ENCODE measurements around the gene ME2.
"Not testable (repeated sequence)": the region's sequence is repeated elsewhere in the genome, so short reads cannot be mapped to it uniquely, and the experiment has no call there.

The ME2 gene

DNA sequence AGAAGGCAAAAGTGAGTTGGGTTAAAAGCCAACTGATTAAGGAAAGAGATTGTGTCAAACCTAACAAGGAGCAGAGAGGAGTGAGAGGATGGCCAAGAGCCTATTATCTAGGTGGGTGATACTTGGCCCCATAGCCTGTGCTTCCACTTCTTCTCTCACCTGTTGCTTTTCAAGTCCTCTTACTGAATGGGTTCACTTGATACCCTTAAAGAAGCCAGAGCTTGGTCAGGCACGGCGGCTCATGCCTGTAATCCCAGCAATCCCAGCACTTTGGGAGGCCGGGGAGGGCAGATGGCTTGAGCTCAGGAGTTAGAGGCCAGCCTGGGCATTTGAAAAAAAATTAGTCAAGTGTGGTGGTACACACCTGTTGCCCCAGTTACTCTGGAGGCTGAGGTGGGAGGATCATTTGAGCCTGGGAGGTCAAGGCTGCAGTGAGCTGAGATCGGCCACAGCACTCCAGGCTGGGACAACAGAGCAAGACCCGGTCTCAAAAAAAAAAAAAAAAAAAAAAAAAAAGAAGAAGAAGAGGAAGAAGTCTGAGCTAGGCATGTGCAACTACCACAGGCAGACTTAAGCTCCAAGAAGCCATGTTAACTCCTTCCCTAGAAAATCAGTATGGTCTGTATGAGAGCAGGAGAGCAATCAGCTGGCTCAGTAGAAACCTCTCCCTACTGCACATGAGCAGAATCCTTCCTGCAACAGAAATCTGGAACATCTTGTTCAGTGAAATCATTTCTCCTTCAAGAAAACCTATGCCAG lies 28.4 kb upstream of the ME2 start:
- TF ChIP-seq POLR2A (IDR thresholded peaks at IDR 0.05; ENCODE audit: low read length) = no peak
- TF ChIP-seq GATA1 (IDR thresholded peaks at IDR 0.05; ENCODE audit: low read depth, low read length) = no peak
- DNase-seq = no peak

DNA sequence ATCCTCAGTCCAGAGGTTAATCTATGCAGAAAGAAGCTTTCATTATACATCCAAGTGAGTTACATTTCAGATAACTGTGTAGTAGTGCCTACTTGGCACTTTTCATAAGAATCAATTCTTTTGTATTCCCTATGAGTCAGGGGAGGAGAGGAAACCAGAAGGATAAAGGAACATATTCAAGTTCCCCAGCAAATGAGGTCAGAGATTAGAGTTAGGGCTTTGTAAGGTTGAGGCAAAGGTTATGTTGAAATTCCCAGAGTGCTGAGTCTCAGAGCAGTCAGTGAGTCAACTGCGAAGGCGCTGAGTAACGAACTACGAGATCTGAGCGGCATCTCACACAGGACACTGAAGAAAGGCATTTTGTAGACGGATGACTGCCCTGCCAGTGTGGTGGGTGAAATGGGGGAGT lies 25.1 kb upstream of the ME2 start:
- TF ChIP-seq GATA1 (IDR thresholded peaks at IDR 0.05; ENCODE audit: low read depth, low read length) (no peak), POLR2A (IDR thresholded peaks at IDR 0.05; ENCODE audit: low read length) (no peak)
- DNase-seq = no peak

DNA sequence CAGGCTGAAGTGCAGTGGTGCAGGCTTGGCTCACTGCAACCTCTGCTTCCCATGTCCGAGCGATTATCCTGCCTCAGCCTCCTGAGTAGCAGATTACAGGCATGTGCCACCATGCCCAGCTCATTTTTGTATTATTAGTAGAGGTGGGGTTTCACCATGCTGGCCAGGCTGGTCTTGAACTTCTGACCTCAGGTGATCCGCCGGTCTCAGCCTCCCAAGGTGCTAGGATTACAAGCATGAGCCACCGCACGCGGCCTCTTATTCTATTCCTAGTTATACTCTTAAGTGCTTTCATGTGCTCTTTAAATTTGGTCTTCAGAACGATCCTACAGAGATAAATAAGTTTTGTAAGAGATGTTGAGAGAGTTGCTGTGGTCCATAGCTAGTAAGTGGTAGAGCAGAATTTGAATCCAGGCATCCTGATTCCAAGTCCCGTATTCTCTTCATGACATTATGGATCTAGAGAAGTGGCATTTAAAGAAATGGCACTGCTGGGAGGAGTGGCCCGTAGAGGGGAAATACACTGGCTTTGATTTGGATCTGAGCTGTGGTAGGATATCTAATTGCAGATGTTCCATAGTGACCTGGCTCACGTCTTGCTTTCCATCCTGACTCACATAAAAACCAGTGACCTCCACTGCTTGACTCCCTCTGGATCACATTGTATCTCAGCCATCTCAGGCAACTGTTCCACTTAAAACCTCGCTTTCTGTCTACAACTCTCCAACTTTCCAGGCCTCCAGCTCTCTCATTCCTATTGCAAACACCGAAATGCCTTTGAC lies 22.8 kb upstream of the ME2 start:
- no peak for TF ChIP-seq GATA1 (IDR thresholded peaks at IDR 0.05; ENCODE audit: low read depth, low read length)
- TF ChIP-seq POLR2A (IDR thresholded peaks at IDR 0.05; ENCODE audit: low read length) = no peak
- DNase-seq = no peak

DNA sequence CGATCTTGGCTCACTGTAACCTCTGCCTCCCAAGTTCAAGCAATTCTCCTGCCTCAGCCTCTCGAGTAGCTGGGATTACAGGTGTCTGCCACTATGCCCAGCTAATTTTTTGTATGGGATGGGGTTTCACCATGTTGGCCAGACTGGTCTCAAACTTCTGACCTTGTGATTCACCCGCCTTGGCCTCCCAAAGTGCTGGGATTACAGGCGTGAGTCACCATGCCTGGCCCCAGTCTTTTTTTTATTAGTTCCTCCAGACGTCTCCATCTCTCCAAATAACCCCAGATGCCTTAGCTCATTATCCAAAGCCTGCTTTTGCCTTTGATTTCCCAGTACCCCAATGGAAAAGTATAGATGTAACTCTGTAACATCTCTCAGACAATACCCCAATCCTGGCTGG lies 21.8 kb upstream of the ME2 start:
- DNase-seq = not testable (repeated sequence)

DNA sequence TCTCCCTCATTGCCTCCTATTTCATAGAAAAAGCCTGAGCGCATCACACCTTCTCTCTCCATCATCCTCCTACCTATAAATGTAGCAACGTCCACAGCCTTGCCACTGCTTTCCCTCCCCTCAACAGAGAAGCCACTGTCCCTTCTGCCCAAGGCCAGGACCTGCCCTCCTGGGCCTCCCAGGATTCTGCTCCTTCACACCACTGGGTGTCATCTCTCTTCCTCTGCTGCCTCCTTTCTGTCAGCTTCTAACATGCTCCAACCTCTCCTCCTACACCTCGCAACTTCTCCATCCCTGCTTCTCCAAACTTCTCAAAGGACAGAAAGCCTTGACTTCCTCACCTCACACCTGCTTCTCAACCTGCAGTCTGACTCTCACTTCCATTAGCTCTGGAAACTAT lies 21.2 kb upstream of the ME2 start:
- no peak for TF ChIP-seq GATA1 (IDR thresholded peaks at IDR 0.05; ENCODE audit: low read depth, low read length)
- no peak for TF ChIP-seq POLR2A (IDR thresholded peaks at IDR 0.05; ENCODE audit: low read length)
- DNase-seq = no peak

DNA sequence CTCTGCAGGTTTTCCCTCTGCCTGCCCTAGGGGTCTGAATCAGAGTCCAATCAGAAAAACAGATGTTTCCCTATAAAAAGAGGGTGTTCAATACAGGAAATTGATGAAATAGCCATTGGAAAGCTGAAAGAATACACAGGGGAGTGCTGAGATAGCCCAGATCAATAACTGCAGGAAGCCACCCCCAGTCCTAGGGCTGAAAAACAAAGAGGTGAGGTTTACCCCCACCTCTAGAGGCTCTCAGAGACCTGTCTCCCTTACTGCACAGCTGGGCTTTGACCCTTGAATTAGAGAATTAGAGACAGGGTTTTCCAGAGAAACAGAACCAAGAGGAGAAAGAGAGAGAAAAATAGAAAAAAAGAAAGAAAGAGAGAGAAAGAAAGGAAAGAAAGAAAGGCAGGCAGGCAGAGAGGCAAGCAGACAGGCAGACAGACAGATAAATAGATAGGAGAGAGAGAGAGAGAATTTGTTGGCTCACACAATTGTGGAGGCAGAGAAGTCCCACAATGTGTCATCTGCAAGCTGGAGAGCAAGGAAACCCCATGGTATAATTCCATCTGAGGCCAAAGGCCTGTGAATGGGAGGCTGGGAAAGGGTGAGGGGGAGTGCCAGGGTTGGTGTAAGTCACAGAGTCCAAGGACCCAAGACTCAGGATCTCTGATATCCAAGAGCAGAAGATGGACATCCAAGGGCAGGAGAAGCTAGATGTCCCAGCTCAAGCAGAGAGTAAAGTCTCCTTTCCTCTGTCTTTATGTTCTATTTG lies 18.9 kb upstream of the ME2 start:
- TF ChIP-seq POLR2A (IDR thresholded peaks at IDR 0.05; ENCODE audit: low read length) (no peak), GATA1 (IDR thresholded peaks at IDR 0.05; ENCODE audit: low read depth, low read length) (no peak)
- no peak for DNase-seq

DNA sequence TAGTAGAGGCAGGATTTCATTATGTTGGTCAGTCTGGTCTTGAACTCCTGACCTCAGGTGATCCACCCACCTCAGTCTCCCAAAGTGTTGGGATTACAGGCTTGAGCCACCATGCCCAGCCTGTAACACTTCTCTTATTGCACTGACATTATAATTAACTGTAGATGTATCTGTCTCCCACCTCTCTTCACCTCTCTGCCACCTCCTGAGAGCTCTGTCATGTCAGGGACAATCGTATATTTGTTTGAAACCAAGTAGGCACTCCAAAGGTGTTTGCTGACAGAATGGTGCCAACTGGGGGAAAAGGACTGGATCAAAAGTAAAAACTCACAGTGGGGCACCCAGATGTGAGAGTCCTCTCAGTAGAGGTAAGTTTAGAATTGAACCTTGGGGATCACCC lies 17.3 kb upstream of the ME2 start:
- no peak for DNase-seq
- no peak for TF ChIP-seq GATA1 (IDR thresholded peaks at IDR 0.05; ENCODE audit: low read depth, low read length)
- no peak for TF ChIP-seq POLR2A (IDR thresholded peaks at IDR 0.05; ENCODE audit: low read length)

DNA sequence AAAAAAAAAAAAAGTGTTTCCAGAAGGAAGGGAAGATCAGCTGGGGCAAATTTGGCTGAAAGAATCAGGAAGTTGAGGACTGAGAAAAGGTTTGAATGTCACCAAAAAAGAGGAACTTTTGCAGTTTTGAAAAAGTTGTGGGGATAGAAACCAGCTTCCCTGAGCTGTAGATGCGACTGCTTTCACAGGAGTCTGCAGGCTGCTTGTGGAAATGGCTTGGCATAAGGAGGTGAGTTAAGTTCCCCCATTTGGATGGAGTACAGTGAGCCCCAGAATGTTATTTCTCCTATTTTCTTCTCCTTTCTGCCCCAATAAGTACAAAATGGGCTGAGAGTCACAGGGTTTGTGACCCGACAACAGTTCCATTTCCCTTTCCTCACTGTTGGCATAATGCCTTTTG lies 16.5 kb upstream of the ME2 start:
- no peak for TF ChIP-seq POLR2A (IDR thresholded peaks at IDR 0.05; ENCODE audit: low read length)
- TF ChIP-seq GATA1 (IDR thresholded peaks at IDR 0.05; ENCODE audit: low read depth, low read length) = no peak
- DNase-seq = no peak

DNA sequence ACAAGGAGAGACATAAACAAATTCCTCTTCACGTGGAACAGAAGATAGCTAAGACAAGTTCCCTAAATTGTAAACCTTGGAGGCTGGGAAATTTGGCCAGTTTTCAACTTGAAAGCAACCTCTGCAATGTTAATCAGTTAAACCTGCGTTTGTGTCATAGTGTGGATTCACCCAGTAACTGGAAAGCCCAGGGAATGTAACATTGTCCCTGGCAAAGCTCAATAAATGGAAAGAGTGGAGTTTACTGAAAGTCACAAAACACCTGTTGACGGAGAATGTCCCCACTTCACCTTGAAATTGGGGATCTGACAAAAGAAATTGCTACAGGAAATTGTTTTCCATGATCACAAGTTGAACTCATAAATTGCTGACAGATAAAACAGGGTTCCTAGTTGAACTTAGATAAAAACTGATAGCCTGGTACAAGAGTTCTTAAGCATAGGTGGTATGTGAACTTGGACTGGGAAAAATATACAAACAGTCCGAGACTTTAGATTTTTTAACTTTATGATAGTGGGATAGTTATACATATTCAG lies 15.0 kb upstream of the ME2 start:
- TF ChIP-seq GATA1 (IDR thresholded peaks at IDR 0.05; ENCODE audit: low read depth, low read length) (no peak), POLR2A (IDR thresholded peaks at IDR 0.05; ENCODE audit: low read length) (no peak)
- no peak for DNase-seq

DNA sequence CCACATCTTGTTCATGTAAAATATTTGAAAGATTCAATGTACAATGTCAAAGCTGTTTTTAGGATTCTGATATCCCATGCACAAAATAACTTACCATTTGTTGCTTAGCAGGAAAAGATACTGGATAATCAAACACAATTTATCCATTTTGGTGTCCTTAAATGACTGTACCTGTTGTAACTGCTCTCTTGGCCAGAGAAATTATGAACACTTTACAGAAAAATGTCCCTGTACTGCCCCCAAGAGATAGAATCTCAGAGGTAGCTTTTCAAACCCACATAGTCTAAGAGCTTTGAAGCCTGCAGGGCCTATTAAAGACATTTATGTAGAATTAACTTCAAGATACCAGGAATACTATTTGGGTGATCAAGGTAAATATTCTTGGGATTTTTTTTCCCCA lies 12.2 kb upstream of the ME2 start:
- TF ChIP-seq POLR2A (IDR thresholded peaks at IDR 0.05; ENCODE audit: low read length) (no peak), GATA1 (IDR thresholded peaks at IDR 0.05; ENCODE audit: low read depth, low read length) (no peak)
- DNase-seq = no peak

DNA sequence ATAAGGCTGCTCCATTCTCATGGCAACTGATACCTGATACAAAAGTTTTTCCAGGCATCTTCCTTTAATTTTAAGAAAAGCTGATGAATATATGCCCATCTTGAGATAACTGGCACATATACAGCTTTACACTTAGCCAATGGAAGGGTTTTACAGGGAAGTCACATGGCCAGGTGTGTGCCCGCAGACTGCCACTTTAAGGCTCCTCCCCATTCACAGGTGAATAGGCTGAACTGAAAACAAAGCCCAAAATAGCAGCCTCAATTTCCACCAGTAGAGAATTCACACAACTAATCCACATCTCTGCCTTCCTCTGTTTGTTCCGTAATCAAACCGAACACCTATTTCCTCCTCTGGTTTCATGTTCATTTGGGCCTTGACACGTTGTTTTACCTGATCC lies 9.8 kb upstream of the ME2 start:
- no peak for DNase-seq
- TF ChIP-seq GATA1 (IDR thresholded peaks at IDR 0.05; ENCODE audit: low read depth, low read length) (no peak), POLR2A (IDR thresholded peaks at IDR 0.05; ENCODE audit: low read length) (no peak)

DNA sequence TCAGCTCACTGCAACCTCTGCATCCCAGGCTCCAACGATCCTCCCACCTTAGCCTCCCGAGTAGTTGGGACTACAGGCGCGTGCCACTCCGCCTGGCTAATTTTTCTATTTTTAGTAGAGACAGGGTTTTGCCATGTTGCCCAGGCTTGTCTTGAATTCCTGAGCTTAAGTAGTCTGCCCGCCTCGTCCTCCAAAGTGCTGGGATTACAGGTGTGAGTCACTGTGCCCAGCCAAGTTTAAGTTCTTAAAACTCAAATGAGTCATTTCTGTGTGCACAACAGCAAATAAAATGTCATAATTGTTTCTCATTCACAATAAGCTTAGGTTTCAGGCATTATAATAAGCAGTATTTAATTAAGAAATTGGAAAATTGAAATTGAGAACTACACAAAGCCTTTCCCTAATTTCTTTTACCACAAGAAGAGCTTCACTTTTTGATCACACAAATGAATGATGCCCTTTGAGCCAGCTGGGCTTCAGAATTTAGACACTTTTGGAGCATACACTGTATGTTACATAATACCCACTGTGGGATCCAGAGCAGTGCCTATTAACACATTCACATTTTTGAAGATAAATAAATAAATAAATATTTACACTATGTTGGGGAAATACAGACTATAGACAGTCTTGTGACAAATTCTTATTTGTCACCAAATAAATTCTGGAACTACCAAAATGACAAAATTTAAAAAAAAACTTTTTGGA lies 8.6 kb upstream of the ME2 start:
- DNase-seq = peak in 1 of 2 experiments; percentile 22
- TF ChIP-seq POLR2A (IDR thresholded peaks at IDR 0.05; ENCODE audit: low read length) (no peak), GATA1 (IDR thresholded peaks at IDR 0.05; ENCODE audit: low read depth, low read length) (no peak)

DNA sequence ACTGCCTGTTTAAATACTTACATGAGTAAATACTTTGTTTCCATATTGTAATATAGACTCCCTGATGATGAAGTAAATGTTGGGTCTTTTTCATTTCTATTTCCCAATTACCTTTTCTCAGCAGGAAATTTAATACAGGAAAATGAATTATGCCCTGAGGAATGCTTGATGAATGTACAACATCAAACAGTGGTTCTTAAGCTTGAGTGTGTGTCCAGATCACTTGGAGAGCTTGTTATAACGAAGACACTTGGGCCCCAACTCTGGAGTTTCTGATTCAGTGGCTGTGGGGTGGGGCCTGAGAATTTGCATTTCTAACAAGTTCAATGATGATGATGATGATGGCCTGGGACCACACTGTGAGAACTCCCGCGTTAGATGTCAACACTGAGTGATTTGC lies 7.1 kb upstream of the ME2 start:
- no peak for DNase-seq
- TF ChIP-seq POLR2A (IDR thresholded peaks at IDR 0.05; ENCODE audit: low read length) (no peak), GATA1 (IDR thresholded peaks at IDR 0.05; ENCODE audit: low read depth, low read length) (no peak)

Data from erythroblast (primary cell).